SK-N-SH (cell line): Measurements from ENCODE around the gene HHIPL1.

Experiments used
- JUND ChIP-seq: IDR thresholded peaks from 2 replicates; pipeline ENCODE4 v1.4.0; 2012
- MEF2A ChIP-seq: IDR thresholded peaks from 2 replicates; pipeline ENCODE4 v1.4.0; 2012; ENCODE audit warnings: low read depth, borderline replicate concordance
- POLR2AphosphoS5 ChIP-seq: IDR thresholded peaks from 2 replicates; pipeline ENCODE4 v1.6.1; 2012; ENCODE audit warnings: low read depth, low read length
- RAD21 ChIP-seq: IDR thresholded peaks from 2 replicates; pipeline ENCODE4 v1.6.1; 2012; ENCODE audit warnings: mild to moderate bottlenecking, low read length
- RCOR1 ChIP-seq: fragments of 150-350 bp; IDR thresholded peaks from 2 replicates; pipeline ENCODE4 v1.6.1; 2017; ENCODE audit warnings: antibody characterized with exemption, low read length
- TF ChIP-seq, protein P1 (sequence below): fragments of 200-600 bp; sonication (generic); IDR thresholded peaks from 2 replicates; pipeline ENCODE4 v1.6.1; 2017; ENCODE audit warnings: antibody characterized with exemption, mild to moderate bottlenecking, moderate library complexity

DNA sequence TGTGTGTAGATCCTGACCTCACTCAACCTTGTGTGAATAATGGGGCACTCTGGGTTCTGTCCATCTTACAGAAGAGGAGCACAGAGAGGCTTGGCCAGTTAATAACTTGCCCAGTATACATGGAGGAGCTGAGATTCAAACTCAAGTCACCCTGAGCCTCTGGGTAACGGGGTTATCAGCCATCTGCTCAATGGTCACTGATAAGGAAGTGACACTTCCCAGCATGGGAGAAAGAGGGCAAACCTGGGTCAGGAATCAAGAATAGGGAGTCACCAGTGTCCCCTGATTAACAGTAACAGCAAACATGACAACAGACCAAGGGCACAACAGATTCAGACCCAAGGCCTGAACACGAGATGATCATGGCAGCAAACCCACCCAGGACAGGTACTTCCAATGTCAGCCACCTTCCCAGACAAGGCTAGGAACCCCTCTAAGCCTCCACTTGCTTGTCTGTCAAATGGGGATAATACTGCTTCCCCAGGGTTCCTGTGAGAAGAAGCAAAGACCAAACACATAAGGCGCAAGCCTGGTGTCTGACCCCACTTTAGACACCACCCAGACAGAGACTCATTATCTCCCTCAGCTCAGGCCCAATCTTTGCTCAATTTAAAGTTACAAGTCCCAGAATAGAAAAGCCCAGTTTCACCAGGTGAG is 44.6 kb upstream of the HHIPL1 start:
- TF ChIP-seq MEF2A (no peak), RCOR1 (no peak), POLR2AphosphoS5 (no peak), RAD21 (no peak), JUND (no peak)
- TF ChIP-seq, protein P1, sequence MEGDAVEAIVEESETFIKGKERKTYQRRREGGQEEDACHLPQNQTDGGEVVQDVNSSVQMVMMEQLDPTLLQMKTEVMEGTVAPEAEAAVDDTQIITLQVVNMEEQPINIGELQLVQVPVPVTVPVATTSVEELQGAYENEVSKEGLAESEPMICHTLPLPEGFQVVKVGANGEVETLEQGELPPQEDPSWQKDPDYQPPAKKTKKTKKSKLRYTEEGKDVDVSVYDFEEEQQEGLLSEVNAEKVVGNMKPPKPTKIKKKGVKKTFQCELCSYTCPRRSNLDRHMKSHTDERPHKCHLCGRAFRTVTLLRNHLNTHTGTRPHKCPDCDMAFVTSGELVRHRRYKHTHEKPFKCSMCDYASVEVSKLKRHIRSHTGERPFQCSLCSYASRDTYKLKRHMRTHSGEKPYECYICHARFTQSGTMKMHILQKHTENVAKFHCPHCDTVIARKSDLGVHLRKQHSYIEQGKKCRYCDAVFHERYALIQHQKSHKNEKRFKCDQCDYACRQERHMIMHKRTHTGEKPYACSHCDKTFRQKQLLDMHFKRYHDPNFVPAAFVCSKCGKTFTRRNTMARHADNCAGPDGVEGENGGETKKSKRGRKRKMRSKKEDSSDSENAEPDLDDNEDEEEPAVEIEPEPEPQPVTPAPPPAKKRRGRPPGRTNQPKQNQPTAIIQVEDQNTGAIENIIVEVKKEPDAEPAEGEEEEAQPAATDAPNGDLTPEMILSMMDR = no peak
